Duodenal mucosa (tissue), 2 donors: ENCODE results near the gene VPS4A.

Experiments used
- H3K27ac ChIP-seq: one replicate; pipeline ENCODE4 v1.7.0; 2013; ENCODE audit warnings: low read depth, low read length
- H3K27me3 ChIP-seq, 2 donors: one replicate each; pipeline ENCODE4 v1.7.0; 2013; ENCODE audit warnings: low read length in 2 of 2, control low read depth in 1 of 2; ENCODE audit not compliant: insufficient read depth in 2 of 2, control insufficient read depth in 1 of 2
- H3K36me3 ChIP-seq, 2 donors: one replicate each; pipeline ENCODE4 v1.7.0; 2013; ENCODE audit warnings: low read length in 2 of 2, control low read depth in 1 of 2; ENCODE audit not compliant: insufficient read depth in 2 of 2, control insufficient read depth in 1 of 2
- H3K4me1 ChIP-seq, 2 donors: one replicate each; pipeline ENCODE4 v1.7.0; 2013; ENCODE audit warnings: low read length in 2 of 2, control low read depth in 1 of 2; ENCODE audit not compliant: insufficient read depth in 2 of 2, control insufficient read depth in 1 of 2
- H3K4me3 ChIP-seq, 2 donors: one replicate each; pipeline ENCODE4 v1.7.0; 2013; ENCODE audit warnings: low read length in 2 of 2, low read depth in 1 of 2
- H3K9ac ChIP-seq, 2 donors: one replicate each; pipeline ENCODE4 v1.7.0; 2013; ENCODE audit warnings: low read length in 2 of 2, low read depth in 1 of 2
- H3K9me3 ChIP-seq, 2 donors: one replicate each; pipeline ENCODE4 v1.7.0; 2013; ENCODE audit warnings: low read length in 2 of 2, control low read depth in 1 of 2; ENCODE audit not compliant: control insufficient read depth in 1 of 2

The VPS4A gene

DNA sequence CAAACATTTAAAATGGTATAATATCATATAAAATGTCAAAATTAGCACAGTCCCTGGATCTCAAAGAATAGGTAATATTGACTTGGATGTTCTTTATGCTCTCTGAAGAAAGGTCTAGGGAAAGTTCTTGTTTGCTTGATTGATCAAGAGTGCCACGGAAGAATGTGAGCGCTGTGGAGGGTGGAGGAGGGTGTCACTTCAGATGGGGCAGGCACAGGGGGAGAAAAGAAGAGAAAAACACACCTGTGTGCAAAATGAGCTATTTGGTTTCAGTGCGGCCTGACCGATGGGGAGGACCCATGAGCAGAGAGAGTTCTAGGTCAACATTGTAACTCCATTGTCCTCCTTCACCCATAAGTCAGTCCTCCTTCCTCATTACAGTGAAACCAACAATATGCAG is 8.8 kb upstream of the VPS4A start:
- no peaks in the 10 kb centered on the region for H3K9me3 ChIP-seq
- no peaks in the 10 kb centered on the region for H3K4me1 ChIP-seq
- no peaks in the 10 kb centered on the region for H3K27me3 ChIP-seq
- H3K27ac ChIP-seq, result no peak overlapping the region
- H3K9ac ChIP-seq, result no peak overlapping the region
- no peak overlapping the region for H3K4me3 ChIP-seq
- H3K36me3 ChIP-seq, result peaks cover 7 to 24% of the 10 kb centered on the region in 2 donors

DNA sequence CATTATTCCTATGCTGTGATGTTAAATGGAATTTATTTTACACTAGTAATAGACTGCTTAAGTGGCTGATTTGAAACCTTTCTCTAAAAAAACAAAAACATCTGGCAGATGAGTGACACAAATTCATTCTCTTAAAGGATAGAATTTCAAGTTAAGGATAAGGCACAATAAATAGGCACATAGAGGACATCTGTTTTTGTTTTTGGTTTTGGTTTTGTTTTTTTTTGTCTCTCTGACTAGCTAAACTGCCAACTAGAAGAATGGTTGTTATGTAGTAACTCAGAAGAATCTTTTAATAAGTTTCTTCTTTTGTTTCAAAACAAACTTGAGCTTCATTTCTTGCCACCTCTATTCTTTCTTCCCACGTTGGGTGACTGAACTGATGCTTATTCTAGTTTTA is 5.1 kb upstream of the VPS4A start:
- H3K9me3 ChIP-seq, result no peaks in the 10 kb centered on the region
- H3K4me1 ChIP-seq, result peaks cover 3 to 5% of the 10 kb centered on the region in 2 donors
- no peaks in the 10 kb centered on the region for H3K27me3 ChIP-seq
- peaks cover 0 to 7% of the 10 kb centered on the region in 2 donors for H3K36me3 ChIP-seq
- H3K9ac ChIP-seq, result no peak overlapping the region
- no peak overlapping the region for H3K27ac ChIP-seq
- H3K4me3 ChIP-seq, result no peak overlapping the region

DNA sequence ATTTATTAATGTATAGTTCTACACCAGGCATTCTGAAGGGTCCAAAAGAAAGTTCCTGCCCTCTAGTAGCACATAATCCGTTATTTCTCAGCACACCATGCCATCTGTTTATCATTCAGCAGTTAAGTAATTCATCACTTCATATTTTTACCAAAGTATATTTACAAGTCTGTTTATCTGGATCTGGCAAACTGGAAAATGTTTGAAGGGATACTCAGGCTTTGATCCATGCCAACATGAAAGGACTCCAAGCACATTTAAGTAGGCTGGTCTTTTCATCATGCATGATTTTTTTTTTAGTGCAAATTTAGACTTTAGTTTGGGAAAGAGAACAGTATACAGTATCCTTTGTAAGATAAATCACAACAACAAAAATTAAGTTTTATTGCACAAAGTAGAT is 4.1 kb upstream of the VPS4A start:
- no peaks in the 10 kb centered on the region for H3K9me3 ChIP-seq
- H3K4me1 ChIP-seq, result peaks cover 6% of the 10 kb centered on the region in 2 donors
- no peak overlapping the region for H3K27ac ChIP-seq
- peaks cover 0 to 3% of the 10 kb centered on the region in 2 donors for H3K36me3 ChIP-seq
- H3K27me3 ChIP-seq, result no peaks in the 10 kb centered on the region
- H3K9ac ChIP-seq, result no peak overlapping the region
- no peak overlapping the region for H3K4me3 ChIP-seq

DNA sequence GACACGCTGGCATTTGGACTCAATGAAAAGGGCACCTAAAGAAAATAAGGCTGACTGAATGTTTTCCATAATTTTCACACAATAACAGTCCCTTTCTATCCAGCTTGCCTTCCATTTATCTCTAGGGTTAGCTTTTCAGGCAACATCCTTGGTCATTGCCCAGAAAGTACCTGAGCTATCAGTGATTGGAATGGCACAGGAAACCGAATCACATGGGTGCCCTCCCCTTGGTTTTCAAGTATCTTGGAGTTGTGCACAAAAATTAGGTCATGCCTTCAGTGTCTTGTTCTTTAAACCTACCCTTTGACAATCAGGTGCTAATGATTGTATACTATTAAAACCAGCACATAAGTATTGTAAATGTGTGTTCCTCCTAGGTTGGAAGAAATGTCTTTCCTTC is 3.3 kb upstream of the VPS4A start:
- H3K9me3 ChIP-seq, result no peaks in the 10 kb centered on the region
- H3K27me3 ChIP-seq, result no peaks in the 10 kb centered on the region
- peaks cover 9% of the 10 kb centered on the region in 2 donors for H3K4me1 ChIP-seq
- no peak overlapping the region for H3K4me3 ChIP-seq
- H3K27ac ChIP-seq, result no peak overlapping the region
- H3K36me3 ChIP-seq, result peaks cover 0 to 3% of the 10 kb centered on the region in 2 donors
- H3K9ac ChIP-seq, result no peak overlapping the region

DNA sequence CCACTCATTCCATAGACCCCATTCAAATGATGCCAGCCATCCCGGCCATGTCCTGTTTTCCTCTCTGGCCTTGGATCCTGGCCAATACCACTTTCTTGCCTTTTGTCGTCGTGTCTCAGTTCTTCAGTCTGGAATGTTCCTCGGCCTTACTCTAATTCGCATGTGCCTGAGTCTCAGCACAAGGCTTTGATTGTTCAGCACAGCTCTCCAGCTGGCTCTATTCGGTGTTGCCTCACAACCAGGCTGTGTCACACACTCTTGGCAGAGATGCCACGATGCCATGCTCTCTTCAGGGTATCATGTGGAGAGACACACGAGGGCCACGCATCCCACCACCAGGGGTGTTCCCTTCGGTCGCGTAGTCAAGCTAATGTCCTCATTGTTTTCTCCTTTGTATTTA is 1.8 kb upstream of the VPS4A start:
- no peak overlapping the region for H3K27ac ChIP-seq

GRCh38 chr16:69311533-69312387 is 610 bp downstream of the VPS4A start:
- Histone ChIP-seq H3K27me3 (no peaks in the 10 kb centered on the region), H3K9me3 (no peaks in the 10 kb centered on the region), H3K4me1 (peaks cover 9% of the 10 kb centered on the region in 2 donors), H3K36me3 (peaks cover 19 to 25% of the 10 kb centered on the region in 2 donors), H3K27ac (peak overlapping the region; percentile 85), H3K4me3 (peak overlapping the region; percentile 78 to 89), H3K9ac (peak overlapping the region; percentile 71 to 92)

More for the DNA sequence above, 1.8 kb upstream of the VPS4A start:
- Histone ChIP-seq H3K4me1 (peaks cover 9% of the 10 kb centered on the region in 2 donors), H3K9me3 (no peaks in the 10 kb centered on the region), H3K9ac (no peak overlapping the region), H3K27me3 (no peaks in the 10 kb centered on the region), H3K36me3 (peaks cover 2 to 6% of the 10 kb centered on the region in 2 donors), H3K4me3 (no peak overlapping the region)

DNA sequence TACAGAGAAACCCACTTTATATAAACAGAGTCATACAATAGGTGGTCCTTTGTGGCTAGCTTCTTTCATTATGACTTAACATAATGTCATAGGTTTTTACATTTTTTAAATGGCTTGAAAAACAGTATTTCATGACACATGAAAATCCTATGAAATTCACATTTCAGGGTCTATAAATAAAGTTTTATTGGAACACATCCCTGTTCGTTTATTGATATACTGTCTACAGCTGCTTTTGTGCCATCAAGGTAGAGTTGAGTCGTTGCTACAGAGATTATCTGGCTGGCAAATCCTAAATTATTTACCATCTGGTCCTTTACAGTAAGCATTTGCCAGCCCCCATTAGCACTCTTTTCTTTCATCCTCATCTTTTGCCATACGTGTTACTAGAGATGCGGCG is 2.3 kb downstream of the VPS4A start:
- H3K27ac ChIP-seq, result no peak overlapping the region
- H3K4me1 ChIP-seq, result peaks cover 9% of the 10 kb centered on the region in 2 donors
- no peak overlapping the region for H3K9ac ChIP-seq
- H3K9me3 ChIP-seq, result no peaks in the 10 kb centered on the region
- peaks cover 25 to 36% of the 10 kb centered on the region in 2 donors for H3K36me3 ChIP-seq
- H3K4me3 ChIP-seq, result no peak overlapping the region
- no peaks in the 10 kb centered on the region for H3K27me3 ChIP-seq

DNA sequence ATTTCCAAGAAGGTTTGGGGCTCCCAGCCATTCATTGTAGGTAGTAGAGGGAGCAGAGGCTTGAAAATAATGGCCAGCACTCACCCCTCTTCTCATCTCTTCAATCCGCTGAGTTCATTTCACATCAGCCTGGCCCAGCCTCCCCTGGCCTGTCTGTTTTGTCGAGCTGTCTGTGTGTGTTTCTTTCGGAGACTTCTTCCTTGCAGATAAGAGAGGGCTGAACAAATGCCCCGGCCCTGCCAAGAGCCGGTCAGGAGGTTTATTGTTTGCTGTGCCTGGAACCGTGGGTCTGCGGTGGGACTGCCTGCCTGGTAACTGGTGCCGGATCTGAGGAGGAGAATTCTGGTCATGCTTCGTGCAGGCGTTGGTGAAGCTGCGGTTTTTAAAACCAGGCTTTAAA is 3.4 kb downstream of the VPS4A start:
- H3K4me3 ChIP-seq, result no peak overlapping the region
- H3K27me3 ChIP-seq, result no peaks in the 10 kb centered on the region
- H3K27ac ChIP-seq, result no peak overlapping the region
- no peaks in the 10 kb centered on the region for H3K9me3 ChIP-seq
- peaks cover 35 to 46% of the 10 kb centered on the region in 2 donors for H3K36me3 ChIP-seq
- H3K9ac ChIP-seq, result no peak overlapping the region
- peaks cover 9% of the 10 kb centered on the region in 2 donors for H3K4me1 ChIP-seq

GRCh38 chr16:69315486-69316311 is 4.5 kb downstream of the VPS4A start:
- peaks cover 5 to 6% of the 10 kb centered on the region in 2 donors for H3K4me1 ChIP-seq
- H3K9me3 ChIP-seq, result no peaks in the 10 kb centered on the region
- no peak overlapping the region for H3K9ac ChIP-seq
- H3K4me3 ChIP-seq, result no peak overlapping the region
- no peaks in the 10 kb centered on the region for H3K27me3 ChIP-seq
- H3K36me3 ChIP-seq, result peaks cover 45 to 58% of the 10 kb centered on the region in 2 donors
- H3K27ac ChIP-seq, result no peak overlapping the region

- no peak overlapping the region for H3K9ac ChIP-seq
- no peaks in the 10 kb centered on the region for H3K27me3 ChIP-seq
- no peak overlapping the region for H3K4me3 ChIP-seq
- H3K36me3 ChIP-seq, result peaks cover 53 to 67% of the 10 kb centered on the region in 2 donors
- no peaks in the 10 kb centered on the region for H3K9me3 ChIP-seq
- peaks cover 5 to 6% of the 10 kb centered on the region in 2 donors for H3K4me1 ChIP-seq
- no peak overlapping the region for H3K27ac ChIP-seq
Measured at GRCh38 chr16:69316595-69317034, 5.5 kb downstream of the VPS4A start.
